Neural cell (in vitro differentiated cells): ENCODE measurements around the gene FERD3L. TPM values are rescaled to one million over a fixed set of nuclear protein-coding genes. Genes with fewer than 3 reads are reported as not detected.
A peak's percentile ranks its signal among the peaks of the same experiment; 100 is the strongest.

Experiments
- H2AFZ ChIP-seq: fragments of 200-600, 300-800 bp; sonication (generic), shearing (Covaris generic); 2 replicates; pipeline ENCODE4 v1.6.0; 2014; ENCODE audit warnings: low read depth, mild to moderate bottlenecking, antibody characterized with exemption, low read length, moderate library complexity
- H3F3A ChIP-seq: fragments of 200-600 bp; shearing (Covaris generic); 2 replicates; pipeline ENCODE4 v1.6.1; 2016; ENCODE audit warnings: mild to moderate bottlenecking, moderate library complexity, mixed read lengths, antibody characterized with exemption, low read length; ENCODE audit not compliant: insufficient read depth, poor library complexity, severe bottlenecking
- H3K27ac ChIP-seq: fragments of 200-600, 300-800 bp; sonication (generic), shearing (Covaris generic); 2 replicates; pipeline ENCODE4 v1.5.1; 2014; ENCODE audit warnings: mild to moderate bottlenecking, low read length, moderate library complexity
- H3K27me3 ChIP-seq: fragments of 300-800, 200-600 bp; sonication (generic), shearing (Covaris generic); 2 replicates; pipeline ENCODE4 v1.6.0; 2014; ENCODE audit warnings: mild to moderate bottlenecking, low read depth, low read length, moderate library complexity; ENCODE audit not compliant: insufficient read depth
- H3K36me3 ChIP-seq: fragments of 300-800, 200-600 bp; sonication (generic), shearing (Covaris generic); 2 replicates; pipeline ENCODE4 v1.5.1; 2014; ENCODE audit warnings: mild to moderate bottlenecking, antibody characterized with exemption, low read length, moderate library complexity; ENCODE audit not compliant: insufficient read depth
- H3K4me2 ChIP-seq: fragments of 300-800, 200-600 bp; sonication (generic), shearing (Covaris generic); 2 replicates; pipeline ENCODE4 v1.6.0; 2014; ENCODE audit warnings: mild to moderate bottlenecking, low read length
- H3K4me3 ChIP-seq: fragments of 300-800, 200-600 bp; sonication (generic), shearing (Covaris generic); 2 replicates; pipeline ENCODE4 v1.5.1; 2014; ENCODE audit warnings: mild to moderate bottlenecking, low read length, moderate library complexity
- H3K79me2 ChIP-seq: fragments of 200-600 bp; shearing (Covaris generic); replicated peaks from 2 replicates; pipeline ENCODE4 v1.6.0; 2014; ENCODE audit warnings: mild to moderate bottlenecking, low read length, moderate library complexity; ENCODE audit not compliant: insufficient read depth
- H3K9ac ChIP-seq: fragments of 300-800, 200-600 bp; sonication (generic), shearing (Covaris generic); 2 replicates; pipeline ENCODE4 v1.6.1; 2016; ENCODE audit warnings: mild to moderate bottlenecking, low read length, mixed read lengths
- H3K9me2 ChIP-seq: fragments of 200-600 bp; shearing (Covaris generic); 2 replicates; pipeline ENCODE4 v1.6.1; 2016; ENCODE audit warnings: mild to moderate bottlenecking, low read length, mixed read lengths; ENCODE audit not compliant: insufficient read depth
- H3K9me3 ChIP-seq: fragments of 200-600, 300-800 bp; sonication (generic), shearing (Covaris generic); 2 replicates; pipeline ENCODE4 v1.6.1; 2016; ENCODE audit warnings: mild to moderate bottlenecking, mixed run types, low read length, moderate library complexity, mixed read lengths
- H4K20me1 ChIP-seq: fragments of 200-600 bp; shearing (Covaris generic); 2 replicates; pipeline ENCODE4 v1.6.1; 2016; ENCODE audit warnings: mild to moderate bottlenecking, mixed run types; ENCODE audit not compliant: insufficient read depth
- EP300 ChIP-seq: fragments of 450-650 bp; conservative IDR thresholded peaks from 2 replicates; pipeline ENCODE4 v1.6.1; 2014; ENCODE audit warnings: antibody characterized with exemption, mild to moderate bottlenecking, moderate library complexity; ENCODE audit not compliant: poor library complexity, severe bottlenecking
- EZH2 ChIP-seq: fragments of 200-600, 300-800 bp; shearing (Covaris generic), sonication (generic); IDR thresholded peaks from 2 replicates; pipeline ENCODE4 v1.6.1; 2014; ENCODE audit warnings: antibody characterized with exemption, low read length, borderline replicate concordance, mild to moderate bottlenecking; ENCODE audit not compliant: insufficient read depth, poor library complexity, severe bottlenecking
- MXI1 ChIP-seq: fragments of 450-650 bp; conservative IDR thresholded peaks from 2 replicates; pipeline ENCODE4 v1.6.1; 2014; ENCODE audit warnings: antibody characterized with exemption, mild to moderate bottlenecking; ENCODE audit not compliant: poor library complexity, severe bottlenecking
- POLR2AphosphoS5 ChIP-seq: IDR thresholded peaks from 2 replicates; pipeline ENCODE4 v1.6.1; 2012
- RAD21 ChIP-seq: fragments of 450-650 bp; conservative IDR thresholded peaks from 2 replicates; pipeline ENCODE4 v1.6.1; 2014; ENCODE audit warnings: antibody characterized with exemption, mild to moderate bottlenecking, moderate library complexity
- SMC3 ChIP-seq: fragments of 450-650 bp; conservative IDR thresholded peaks from 2 replicates; pipeline ENCODE4 v1.6.1; 2014; ENCODE audit warnings: antibody characterized with exemption, mild to moderate bottlenecking, moderate library complexity; ENCODE audit not compliant: poor library complexity
- TAF1 ChIP-seq: IDR thresholded peaks from 2 replicates; pipeline ENCODE4 v1.6.1; 2012; ENCODE audit warnings: low read depth
- polyA plus RNA-seq: library from polyadenylated mRNA; depleted of rRNA; stranded (reverse); fragments of >200 nt; gene quantifications from 2 replicates; pipeline ENCODE4 v1.2.3, GENCODE V29; 2014
- TF ChIP-seq, protein P1 (sequence below): fragments of 450-650 bp; IDR thresholded peaks from 2 replicates; pipeline ENCODE4 v1.5.1; 2014; ENCODE audit warnings: antibody characterized with exemption, mild to moderate bottlenecking, moderate library complexity; ENCODE audit not compliant: poor library complexity, severe bottlenecking
- TF ChIP-seq, protein P2 (sequence below): IDR thresholded peaks from 2 replicates; pipeline ENCODE4 v1.6.1; 2012; ENCODE audit warnings: borderline replicate concordance

Gene FERD3L
- polyA plus RNA-seq, 1 donor from 2014 or later = not detected

- H3K4me3 ChIP-seq = peak overlapping the region; percentile 50
- TF ChIP-seq, protein P1, sequence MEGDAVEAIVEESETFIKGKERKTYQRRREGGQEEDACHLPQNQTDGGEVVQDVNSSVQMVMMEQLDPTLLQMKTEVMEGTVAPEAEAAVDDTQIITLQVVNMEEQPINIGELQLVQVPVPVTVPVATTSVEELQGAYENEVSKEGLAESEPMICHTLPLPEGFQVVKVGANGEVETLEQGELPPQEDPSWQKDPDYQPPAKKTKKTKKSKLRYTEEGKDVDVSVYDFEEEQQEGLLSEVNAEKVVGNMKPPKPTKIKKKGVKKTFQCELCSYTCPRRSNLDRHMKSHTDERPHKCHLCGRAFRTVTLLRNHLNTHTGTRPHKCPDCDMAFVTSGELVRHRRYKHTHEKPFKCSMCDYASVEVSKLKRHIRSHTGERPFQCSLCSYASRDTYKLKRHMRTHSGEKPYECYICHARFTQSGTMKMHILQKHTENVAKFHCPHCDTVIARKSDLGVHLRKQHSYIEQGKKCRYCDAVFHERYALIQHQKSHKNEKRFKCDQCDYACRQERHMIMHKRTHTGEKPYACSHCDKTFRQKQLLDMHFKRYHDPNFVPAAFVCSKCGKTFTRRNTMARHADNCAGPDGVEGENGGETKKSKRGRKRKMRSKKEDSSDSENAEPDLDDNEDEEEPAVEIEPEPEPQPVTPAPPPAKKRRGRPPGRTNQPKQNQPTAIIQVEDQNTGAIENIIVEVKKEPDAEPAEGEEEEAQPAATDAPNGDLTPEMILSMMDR = no peak
- TF ChIP-seq EP300 (no peak), SMC3 (no peak), MXI1 (no peak), EZH2 (peak; percentile 78), RAD21 (no peak), POLR2AphosphoS5 (no peak), TAF1 (no peak)
- TF ChIP-seq, protein P2, sequence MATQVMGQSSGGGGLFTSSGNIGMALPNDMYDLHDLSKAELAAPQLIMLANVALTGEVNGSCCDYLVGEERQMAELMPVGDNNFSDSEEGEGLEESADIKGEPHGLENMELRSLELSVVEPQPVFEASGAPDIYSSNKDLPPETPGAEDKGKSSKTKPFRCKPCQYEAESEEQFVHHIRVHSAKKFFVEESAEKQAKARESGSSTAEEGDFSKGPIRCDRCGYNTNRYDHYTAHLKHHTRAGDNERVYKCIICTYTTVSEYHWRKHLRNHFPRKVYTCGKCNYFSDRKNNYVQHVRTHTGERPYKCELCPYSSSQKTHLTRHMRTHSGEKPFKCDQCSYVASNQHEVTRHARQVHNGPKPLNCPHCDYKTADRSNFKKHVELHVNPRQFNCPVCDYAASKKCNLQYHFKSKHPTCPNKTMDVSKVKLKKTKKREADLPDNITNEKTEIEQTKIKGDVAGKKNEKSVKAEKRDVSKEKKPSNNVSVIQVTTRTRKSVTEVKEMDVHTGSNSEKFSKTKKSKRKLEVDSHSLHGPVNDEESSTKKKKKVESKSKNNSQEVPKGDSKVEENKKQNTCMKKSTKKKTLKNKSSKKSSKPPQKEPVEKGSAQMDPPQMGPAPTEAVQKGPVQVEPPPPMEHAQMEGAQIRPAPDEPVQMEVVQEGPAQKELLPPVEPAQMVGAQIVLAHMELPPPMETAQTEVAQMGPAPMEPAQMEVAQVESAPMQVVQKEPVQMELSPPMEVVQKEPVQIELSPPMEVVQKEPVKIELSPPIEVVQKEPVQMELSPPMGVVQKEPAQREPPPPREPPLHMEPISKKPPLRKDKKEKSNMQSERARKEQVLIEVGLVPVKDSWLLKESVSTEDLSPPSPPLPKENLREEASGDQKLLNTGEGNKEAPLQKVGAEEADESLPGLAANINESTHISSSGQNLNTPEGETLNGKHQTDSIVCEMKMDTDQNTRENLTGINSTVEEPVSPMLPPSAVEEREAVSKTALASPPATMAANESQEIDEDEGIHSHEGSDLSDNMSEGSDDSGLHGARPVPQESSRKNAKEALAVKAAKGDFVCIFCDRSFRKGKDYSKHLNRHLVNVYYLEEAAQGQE = no peak
- peaks cover 82% of the 10 kb centered on the region for H3K27me3 ChIP-seq
Measured at GRCh38 chr7:19143881-19144574, 1.2 kb downstream of the FERD3L start.

DNA sequence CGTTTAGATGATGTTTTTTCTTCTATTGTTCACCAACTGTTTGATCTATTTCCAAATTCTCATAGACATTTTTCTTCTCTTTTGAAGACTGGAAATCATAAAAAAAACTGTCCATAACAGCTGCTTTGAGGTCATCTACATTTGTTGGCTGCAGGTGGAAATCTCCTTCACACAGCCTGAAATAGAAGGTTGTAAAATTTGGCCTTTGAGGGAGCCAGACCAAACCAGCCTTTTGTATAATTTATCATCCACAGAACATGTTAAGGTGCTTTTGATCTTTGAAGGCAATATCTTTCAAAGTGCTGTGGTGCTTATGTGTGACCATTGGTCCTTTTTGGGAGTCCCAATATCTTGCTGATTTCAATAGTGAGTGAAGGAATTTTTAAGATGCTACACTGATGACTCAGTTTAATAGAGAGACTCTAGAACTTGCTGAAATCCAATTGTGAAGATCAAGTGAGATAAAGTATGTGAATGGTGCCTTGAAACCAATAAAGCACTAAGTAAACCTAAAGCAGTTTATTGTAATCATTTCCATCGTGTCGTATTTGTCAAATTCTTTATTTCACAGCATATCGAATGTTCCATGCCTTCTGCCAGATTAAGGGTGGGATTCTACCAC lies 5.4 kb downstream of the FERD3L start:
- Histone ChIP-seq H3K27ac (no peak overlapping the region), H3K4me3 (no peak overlapping the region), H3K27me3 (peaks cover 45% of the 10 kb centered on the region), H3F3A (no peaks in the 10 kb centered on the region), H3K9ac (no peak overlapping the region), H3K9me3 (no peaks in the 10 kb centered on the region), H3K36me3 (no peaks in the 10 kb centered on the region), H3K4me2 (no peak overlapping the region), H4K20me1 (no peaks in the 10 kb centered on the region), H3K79me2 (no peaks in the 10 kb centered on the region), H3K9me2 (no peaks in the 10 kb centered on the region), H2AFZ (no peak overlapping the region)
- TF ChIP-seq SMC3 (no peak), POLR2AphosphoS5 (no peak), RAD21 (no peak), MXI1 (no peak), EP300 (no peak), TAF1 (no peak)
- TF ChIP-seq, protein P1 = no peak

More at GRCh38 chr7:19143881-19144574, 1.2 kb downstream of the FERD3L start:
- Histone ChIP-seq H3K9me3 (no peaks in the 10 kb centered on the region), H4K20me1 (no peaks in the 10 kb centered on the region), H3K9me2 (no peaks in the 10 kb centered on the region), H3K4me2 (no peak overlapping the region), H3K79me2 (no peaks in the 10 kb centered on the region), H3K9ac (no peak overlapping the region), H3F3A (no peaks in the 10 kb centered on the region), H2AFZ (no peak overlapping the region), H3K36me3 (no peaks in the 10 kb centered on the region), H3K27ac (no peak overlapping the region)
